Measurements from ENCODE around the gene GON7.
"Not testable (repeated sequence)": the region's sequence is repeated elsewhere in the genome, so short reads cannot be mapped to it uniquely, and the experiment has no call there.

The GON7 gene

GRCh38 chr14:93207468-93208308 lies 823 bp upstream of the GON7 start:
- no peak for DNase-seq (ENCODE audit: low read depth, low spot score)
- H3K4me3 ChIP-seq (ENCODE audit: low read length): peak overlapping the region; percentile 88

GRCh38 chr14:93201155-93201704 lies 5.6 kb downstream of the GON7 start:
- no peak overlapping the region for H3K4me3 ChIP-seq (ENCODE audit: low read length)
- DNase-seq (ENCODE audit: low read depth, low spot score): no peak

GRCh38 chr14:93200553-93200952 lies 6.3 kb downstream of the GON7 start:
- no peak for DNase-seq (ENCODE audit: low read depth, low spot score)

GRCh38 chr14:93199031-93199430 lies 7.8 kb downstream of the GON7 start:
- DNase-seq (ENCODE audit: low read depth, low spot score): no peak
- H3K4me3 ChIP-seq (ENCODE audit: low read length): no peak overlapping the region

More at GRCh38 chr14:93200553-93200952, 6.3 kb downstream of the GON7 start:
- H3K4me3 ChIP-seq (ENCODE audit: low read length): no peak overlapping the region

- no peak for DNase-seq (ENCODE audit: low read depth, low spot score)
- H3K4me3 ChIP-seq (ENCODE audit: low read length): no peak overlapping the region
Observed at GRCh38 chr14:93195316-93195999, 11.4 kb downstream of the GON7 start.

- DNase-seq (ENCODE audit: low read depth, low spot score): no peak
- no peak overlapping the region for H3K4me3 ChIP-seq (ENCODE audit: low read length)
Observed at GRCh38 chr14:93186956-93187355, 19.9 kb downstream of the GON7 start.

- DNase-seq (ENCODE audit: low read depth, low spot score): no peak
- no peak overlapping the region for H3K4me3 ChIP-seq (ENCODE audit: low read length)
Observed at GRCh38 chr14:93186466-93186865, 20.4 kb downstream of the GON7 start.

GRCh38 chr14:93185349-93185720 lies 21.5 kb downstream of the GON7 start:
- DNase-seq (ENCODE audit: low read depth, low spot score): no peak
- H3K4me3 ChIP-seq (ENCODE audit: low read length): peak overlapping the region; percentile 74

GRCh38 chr14:93184391-93185348 lies 22.2 kb downstream of the GON7 start, which contains the start of the genes LYSET and MOAP1:
TSS of gene LYSET (plus strand) at chr14:93185317. CDS start at chr14:93185406, 89 bp downstream.
TSS of gene MOAP1 (minus strand) at chr14:93184897. CDS start at chr14:93184242, 655 bp downstream.
- H3K4me3 ChIP-seq (ENCODE audit: low read length): peak within 1 kb of the TSS; percentile 74
- DNase-seq (ENCODE audit: low read depth, low spot score): peak; percentile 75

GRCh38 chr14:93183596-93184317 lies 23.1 kb downstream of the GON7 start:
- H3K4me3 ChIP-seq (ENCODE audit: low read length): peak overlapping the region; percentile 74
- DNase-seq (ENCODE audit: low read depth, low spot score): no peak

GRCh38 chr14:93175492-93175891 lies 31.4 kb downstream of the GON7 start:
- no peak overlapping the region for H3K4me3 ChIP-seq (ENCODE audit: low read length)
- DNase-seq (ENCODE audit: low read depth, low spot score): no peak

- not testable (repeated sequence) for DNase-seq (ENCODE audit: low read depth, low spot score); H3K4me3 ChIP-seq (ENCODE audit: low read length)
Observed at GRCh38 chr14:93174731-93175130, 32.1 kb downstream of the GON7 start.

GRCh38 chr14:93173943-93174395 lies 32.9 kb downstream of the GON7 start:
- no peak overlapping the region for H3K4me3 ChIP-seq (ENCODE audit: low read length)
- DNase-seq (ENCODE audit: low read depth, low spot score): no peak

- no peak for DNase-seq (ENCODE audit: low read depth, low spot score)
- no peak overlapping the region for H3K4me3 ChIP-seq (ENCODE audit: low read length)
Observed at GRCh38 chr14:93171376-93171775, 35.5 kb downstream of the GON7 start.

GRCh38 chr14:93170141-93170540 lies 36.7 kb downstream of the GON7 start:
- DNase-seq (ENCODE audit: low read depth, low spot score); H3K4me3 ChIP-seq (ENCODE audit: low read length): not testable (repeated sequence)

GRCh38 chr14:93169619-93170018 lies 37.2 kb downstream of the GON7 start:
- DNase-seq (ENCODE audit: low read depth, low spot score); H3K4me3 ChIP-seq (ENCODE audit: low read length): not testable (repeated sequence)

GRCh38 chr14:93168610-93169009 lies 38.3 kb downstream of the GON7 start:
- DNase-seq (ENCODE audit: low read depth, low spot score); H3K4me3 ChIP-seq (ENCODE audit: low read length): not testable (repeated sequence)

Data from Jurkat, Clone E6-1 (cell line).